ENCODE results near the gene TAOK1.
A peak's percentile ranks its signal among the peaks of the same experiment; 100 is the strongest.
"Not testable (repeated sequence)": the region's sequence is repeated elsewhere in the genome, so short reads cannot be mapped to it uniquely, and the experiment has no call there.

Gene TAOK1

DNA sequence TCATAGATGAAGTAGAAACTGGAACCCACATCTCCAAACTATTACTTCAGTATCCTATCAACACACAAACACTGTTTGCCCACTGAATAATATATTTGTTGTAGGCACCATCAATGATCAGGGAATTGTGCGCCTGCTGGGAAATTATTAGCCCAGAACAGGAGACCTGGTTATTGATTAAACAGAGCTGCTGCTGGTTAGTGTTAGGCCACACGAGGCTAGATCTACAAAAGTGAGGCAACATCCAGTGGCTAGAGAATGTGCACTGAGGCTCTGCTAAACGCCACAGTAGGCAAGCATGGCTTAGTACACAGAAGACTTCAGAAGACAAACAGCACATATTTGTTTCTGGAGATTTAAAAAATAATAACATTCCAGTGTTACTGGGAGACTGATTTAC lies 165.7 kb downstream of the TAOK1 start:
- DNase-seq = no peak

DNA sequence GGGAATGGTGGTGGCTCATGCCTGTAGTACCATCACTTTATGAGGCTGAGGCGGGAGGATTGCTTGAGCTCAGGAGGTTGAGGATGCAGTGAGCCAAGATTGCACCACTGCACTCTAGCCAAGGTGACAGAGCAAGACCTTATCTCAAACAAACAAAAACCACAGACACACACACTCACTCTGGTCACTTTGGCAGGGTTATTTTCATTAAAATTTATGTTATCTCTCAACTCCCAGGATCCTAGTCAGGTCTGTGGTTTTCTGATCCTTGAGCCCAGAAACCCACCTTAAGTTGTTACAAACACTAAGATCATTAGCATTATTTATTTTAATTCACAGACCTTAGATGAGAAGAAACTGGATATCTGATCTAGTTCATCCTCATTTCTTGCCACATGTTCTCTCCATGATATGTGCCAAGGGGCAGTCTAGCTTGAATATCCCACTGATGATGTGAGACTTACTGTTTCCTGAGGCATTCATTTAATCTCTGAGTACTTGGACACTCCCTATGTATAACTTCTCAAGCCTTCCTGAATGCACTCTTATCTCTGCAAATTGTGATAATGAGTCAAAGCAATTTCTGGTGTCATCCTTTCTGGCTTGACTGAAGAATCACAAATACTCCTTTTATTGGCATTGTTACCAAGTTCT lies 167.0 kb downstream of the TAOK1 start:
- no peak for DNase-seq

DNA sequence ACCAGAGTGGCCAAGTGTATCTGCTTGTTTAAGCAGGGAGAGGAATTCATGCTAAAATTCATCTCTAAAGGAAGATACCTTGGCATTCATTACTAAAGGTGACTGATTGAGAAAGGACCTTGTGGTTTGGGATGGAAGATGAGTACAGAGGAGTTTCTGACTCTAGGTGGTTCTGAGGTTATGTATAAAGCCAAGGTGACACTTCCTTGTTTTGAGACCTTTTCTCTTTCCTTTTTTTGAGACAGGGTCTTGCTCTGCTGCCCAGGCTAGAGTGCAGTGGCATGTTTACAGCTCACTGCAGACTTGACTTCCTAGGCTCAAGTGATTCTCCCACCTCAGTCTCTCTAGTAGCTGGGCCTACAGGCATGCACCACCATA lies 167.6 kb downstream of the TAOK1 start:
- DNase-seq = no peak

DNA sequence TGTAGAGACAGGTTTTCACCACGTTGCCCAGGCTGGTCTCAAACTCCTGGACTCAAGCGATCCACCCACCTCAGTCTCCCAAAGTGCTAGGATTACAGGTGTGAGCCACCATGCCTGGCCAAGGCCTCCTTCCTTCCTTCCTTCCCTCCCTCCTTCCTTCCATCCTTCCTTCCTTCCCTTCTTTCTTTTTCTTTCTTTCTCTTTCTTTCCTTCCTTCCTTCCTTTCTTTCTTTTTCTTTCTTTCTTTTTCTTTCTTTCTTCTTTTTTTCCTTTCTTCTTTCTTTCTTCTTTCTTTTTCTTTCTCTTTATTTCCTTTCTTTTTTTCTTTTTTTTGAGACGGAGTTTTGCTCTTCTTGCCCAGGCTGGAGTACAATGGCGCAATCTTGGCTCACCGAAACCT lies 168.0 kb downstream of the TAOK1 start:
- not testable (repeated sequence) for DNase-seq

DNA sequence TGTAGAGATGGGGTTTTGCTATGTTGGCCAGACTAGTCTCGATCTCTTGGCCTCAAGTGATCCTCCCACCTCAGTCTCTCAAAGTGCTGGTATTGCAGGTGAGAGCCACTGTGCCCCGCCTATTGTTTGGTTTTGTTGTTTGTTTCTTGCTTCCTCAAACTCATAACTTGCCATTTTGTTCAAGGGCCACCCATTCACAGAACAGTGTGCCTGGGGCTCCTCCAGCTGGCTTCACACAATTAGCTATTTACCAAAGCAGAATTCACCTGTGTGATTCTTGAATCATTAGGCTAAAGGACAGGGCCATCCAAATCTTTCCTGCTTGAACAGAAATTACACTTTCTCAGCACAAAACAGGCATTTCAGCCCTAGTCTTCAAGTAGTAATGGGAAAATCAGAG lies 169.5 kb downstream of the TAOK1 start:
- no peak for DNase-seq

DNA sequence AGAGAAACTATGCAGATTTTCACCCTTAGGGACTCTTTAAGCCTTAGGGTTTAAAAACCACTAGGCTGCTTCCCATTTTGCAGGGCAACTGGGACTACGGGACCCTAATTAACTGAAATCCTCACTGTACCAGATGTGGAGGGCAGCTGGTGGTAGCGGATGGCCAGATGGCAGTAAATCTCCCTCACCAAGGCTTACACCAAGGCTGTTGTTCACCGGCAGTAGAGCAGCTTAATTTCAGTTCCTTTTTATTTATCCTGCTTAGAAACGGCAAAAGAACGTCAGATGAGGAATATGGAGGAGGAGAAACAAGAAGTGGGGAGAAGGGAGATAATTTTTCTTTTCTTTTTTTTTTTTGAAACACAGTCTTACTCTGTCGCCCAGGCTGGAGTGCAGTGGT lies 170.2 kb downstream of the TAOK1 start:
- DNase-seq = peak; percentile 14

DNA sequence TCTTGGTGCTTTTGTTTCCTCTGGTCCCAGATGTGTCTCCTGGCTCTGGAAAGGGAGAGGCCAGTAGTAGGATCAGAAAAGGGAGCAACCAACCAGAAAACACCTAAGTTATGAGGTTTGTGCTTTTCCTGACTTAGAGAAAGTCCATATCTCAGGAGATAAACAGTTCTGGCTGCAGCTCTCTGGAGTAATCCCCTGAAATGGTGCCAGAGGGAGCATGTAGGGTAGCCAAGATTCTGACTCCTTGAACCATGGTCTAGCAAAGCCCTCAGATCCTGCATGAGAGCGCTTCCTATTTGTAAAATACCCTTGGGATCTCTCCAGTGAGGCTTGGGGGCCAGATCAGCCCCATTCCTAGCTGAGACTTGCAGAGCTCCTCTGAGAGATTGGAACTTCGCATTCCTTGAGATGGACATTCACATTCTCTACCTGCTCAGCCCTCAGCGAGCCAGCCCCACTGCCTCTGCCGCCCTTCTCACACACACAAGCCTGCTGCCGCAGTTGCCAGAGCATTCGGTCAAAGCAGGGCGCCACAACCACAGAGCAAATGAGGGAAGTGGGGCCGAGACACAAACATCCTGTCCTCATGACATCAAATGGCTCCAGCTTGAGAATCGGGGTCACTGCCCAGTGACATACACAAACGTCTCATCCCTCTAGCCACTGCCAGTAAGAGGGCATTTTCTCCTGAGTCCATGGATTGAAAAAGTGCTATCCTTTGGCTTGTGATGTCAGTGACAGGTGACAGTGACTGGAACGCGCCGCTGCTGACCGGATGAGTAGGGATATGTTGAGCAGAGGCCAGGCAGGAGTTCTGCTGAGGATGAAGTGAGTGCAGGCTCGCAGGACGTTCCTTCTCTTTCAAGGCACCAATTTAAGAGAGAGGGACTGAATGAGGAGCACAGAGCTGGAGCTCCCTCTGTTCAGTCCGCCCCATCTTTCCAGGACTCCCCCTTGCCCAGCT lies 171.7 kb downstream of the TAOK1 start:
- peak; percentile 15 for DNase-seq

DNA sequence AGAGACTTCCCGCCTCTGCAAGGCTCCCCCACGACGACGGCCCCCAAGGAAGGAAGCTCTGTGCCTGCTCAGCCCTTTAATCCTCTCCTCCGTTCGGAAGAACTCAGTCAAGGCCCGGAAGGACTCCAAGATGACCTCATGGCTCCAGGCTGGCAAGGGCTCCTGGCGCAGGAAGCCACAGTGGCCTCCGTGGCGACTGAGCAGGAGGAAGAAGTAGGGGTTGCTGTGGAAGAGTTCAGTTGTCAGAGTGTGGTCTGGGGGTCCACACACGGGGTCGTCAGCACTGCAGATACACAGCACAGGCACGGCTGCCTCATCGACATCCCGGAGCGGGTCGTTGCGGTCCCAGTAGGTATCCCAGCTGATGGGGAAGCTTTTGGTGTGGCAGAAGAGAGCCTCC lies 172.5 kb downstream of the TAOK1 start:
- DNase-seq = no peak

DNA sequence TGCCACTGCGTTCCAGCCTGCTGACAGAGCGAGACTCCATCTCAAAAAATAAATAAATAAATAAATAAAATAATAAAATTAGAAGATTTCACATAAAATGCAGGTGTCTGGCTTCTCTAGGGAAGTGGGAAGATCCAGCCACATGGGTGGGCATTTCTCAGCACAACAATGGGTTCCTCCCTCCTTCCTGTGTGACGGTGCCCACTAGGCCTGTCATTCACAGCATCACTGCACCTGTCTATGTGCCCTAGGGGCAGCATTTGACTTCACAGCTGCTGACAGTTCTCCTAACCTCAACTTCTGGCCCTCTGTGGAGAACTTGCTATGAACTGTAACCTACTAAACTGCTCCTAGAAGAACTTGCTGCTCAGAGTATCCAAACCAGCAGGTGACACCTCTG lies 173.7 kb downstream of the TAOK1 start:
- no peak for DNase-seq

DNA sequence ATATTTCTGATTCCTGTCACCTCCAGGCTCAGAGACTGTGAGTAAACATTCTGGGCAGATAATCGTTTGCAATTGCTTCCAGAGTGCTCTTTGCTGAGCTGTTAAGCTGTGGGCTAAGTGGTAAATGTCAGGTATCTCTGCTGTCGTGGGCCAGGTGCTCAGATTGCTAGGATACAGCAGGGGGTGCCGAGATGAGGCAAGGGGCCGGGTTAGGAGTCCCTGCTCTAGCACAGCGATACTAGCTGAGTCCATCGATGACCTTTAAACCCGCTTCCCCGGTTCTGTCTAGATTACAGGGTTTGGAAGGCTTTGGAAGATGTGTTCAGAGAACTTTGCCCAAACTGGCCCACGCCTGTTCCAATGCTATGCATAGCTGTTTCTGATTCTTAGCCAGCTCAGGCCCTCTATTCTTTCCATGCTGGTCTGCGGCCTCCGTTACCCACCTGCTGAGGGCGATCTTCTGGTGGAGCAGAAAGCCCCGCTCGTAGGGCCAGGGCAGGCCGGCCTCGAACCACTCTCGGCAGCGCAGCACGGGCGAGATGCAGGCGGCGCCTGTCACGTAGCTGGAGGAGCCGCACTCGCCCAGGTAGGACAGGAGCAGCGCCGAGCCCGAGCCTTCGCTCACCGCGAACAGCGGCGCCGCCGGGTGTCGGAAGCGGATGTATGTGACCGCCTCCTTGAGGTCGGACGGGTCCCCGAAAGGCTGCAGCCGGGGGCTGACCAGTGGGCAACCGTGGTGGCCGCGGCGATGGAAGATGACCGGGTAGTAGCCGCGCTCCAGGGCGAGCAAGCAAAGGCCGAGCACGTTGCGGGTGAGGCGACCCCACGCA lies 175.7 kb downstream of the TAOK1 start:
- no peak for DNase-seq

DNA sequence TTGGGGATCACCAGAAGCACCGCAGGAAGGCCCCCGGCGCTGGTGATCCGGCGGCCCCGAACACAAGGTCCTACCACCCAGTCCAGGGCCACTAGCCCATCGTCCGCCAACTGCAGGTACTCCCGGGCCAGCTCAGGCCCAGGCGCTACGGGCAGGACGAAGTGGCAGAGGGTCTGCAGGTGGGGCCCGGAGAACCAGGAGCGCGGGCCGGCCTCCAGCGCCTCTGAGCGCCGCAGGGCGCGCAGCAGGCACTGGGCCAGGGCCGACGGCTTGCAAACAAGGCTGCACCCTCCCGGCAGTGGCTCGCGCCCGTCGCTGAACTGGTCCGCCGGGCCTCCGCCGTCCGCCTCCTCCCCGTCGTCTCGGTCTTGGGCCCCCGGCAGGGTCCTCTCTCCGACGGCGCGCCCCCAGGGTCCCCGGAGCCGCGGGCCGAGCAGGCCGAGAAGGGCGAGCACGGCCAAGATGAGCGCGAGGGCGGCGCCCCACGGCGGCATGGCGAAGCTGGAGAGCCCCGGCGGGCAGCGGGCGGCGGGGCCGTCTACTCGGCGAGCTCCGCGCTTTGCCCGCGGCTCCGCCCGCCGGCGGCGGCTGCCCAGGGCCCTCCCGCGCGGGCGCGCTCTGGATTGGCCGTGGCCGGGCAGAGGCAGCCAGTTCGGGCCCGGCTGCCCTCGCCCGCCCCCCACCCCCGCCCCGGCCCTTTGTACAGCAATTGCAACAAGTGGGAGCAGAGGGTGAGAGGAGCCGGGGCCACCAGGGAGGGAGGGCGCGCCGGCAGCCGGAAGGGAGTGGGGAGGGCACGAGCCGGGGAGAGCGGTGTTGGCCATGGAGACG lies 176.5 kb downstream of the TAOK1 start, which contains the start of gene ABHD15:
ABHD15 (minus strand) TSS at position 565 of the 831 bp plus-strand sequence; CDS start at position 494, 71 bp downstream.
- DNase-seq = peak; percentile 69

DNA sequence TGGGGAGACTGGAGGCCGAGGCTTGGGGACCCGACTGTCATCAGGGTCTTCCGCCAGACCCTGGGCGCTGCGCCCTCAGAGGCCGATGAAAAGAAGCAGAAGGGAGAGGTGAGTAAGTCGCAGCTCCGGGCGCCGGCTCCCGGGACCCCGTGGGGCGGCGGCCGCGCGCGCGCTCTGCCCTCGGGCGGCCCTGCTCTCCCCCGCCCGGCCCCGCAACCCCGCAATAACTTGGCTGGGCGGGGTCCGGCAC lies 177.1 kb downstream of the TAOK1 start:
- no peak for DNase-seq

DNA sequence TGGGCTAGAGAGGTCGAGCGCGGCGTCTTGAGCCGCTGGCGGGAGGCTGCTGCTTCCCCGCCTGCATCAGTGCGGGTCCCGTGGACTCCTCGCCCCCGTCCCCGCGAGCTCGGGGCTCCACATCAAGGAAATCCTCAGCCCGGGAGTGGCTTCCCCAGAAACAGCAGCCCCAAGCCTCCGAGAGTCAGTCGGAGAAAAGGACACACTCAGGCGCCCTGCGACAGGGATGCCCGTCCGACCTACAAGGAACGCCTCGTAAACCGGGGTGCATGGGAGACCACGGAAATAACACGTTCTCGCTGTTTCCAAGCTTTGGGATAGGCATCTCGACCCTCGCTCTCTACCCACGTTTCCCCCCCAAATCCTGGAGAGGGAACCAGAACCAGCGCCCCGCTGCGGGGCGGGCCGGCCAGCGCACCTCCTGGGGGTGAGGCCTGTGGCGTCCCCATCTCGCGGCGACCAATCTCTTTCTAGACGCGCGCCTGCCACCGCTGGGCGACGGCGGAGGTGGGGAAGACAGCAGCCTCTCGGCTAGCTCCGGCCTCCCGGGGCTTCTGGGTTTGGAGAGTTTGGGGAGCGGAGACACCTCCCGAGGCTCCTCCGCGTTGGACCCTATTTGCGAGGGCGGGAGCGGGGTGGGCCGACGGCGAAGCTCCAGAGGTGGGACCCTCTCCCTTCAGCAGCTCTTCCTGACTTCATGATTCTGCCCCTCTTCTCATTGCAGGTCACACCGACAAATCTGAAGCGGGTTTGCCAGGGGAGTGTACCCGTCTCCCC lies 177.6 kb downstream of the TAOK1 start:
- DNase-seq = peak; percentile 51

DNA sequence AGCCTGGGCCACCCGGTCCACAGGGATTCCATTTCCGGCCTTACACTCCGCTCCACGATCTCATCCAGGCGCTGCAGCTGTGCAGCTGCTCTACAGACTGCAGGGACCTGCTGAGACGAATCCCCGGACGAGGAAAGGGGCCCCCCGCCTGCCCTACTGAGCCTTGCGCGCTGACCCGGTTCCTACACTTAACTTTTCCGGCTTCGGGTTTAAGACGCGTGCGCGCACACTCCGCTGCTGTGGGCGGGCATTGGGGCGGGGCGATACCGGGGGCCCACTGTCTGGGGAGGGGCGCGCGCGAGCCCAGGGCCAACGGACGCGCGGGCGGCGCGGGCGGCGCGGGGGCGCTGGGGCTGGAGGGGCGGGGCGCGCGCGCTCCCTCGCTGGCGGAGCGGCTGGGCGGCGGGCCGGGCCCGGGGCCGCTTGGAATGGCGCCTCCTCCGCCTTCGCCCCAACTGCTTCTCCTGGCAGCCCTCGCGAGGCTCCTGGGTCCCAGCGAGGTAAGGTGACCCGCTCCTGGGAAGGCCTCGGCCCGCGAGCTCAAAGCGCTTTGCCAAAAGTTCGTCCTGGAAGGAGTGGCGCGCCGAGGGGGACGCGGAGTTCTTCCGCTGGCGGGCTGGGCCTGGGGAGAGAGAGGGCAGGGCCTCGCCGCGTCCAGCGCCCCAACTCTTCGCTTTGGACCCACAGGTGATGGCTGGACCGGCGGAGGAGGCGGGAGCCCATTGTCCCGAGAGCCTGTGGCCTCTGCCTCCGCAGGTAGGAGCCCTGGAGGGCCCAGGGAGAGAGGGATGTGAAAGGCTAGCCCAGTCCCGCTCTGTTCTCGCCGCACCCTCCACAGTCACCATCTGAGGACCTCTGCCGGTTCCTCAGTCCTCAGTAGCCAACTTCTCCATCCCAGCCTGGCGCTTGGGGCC lies 178.4 kb downstream of the TAOK1 start, which contains the start of gene TP53I13:
TP53I13 (plus strand) TSS at position 371 of the 914 bp plus-strand sequence; CDS start at position 429, 58 bp downstream.
- DNase-seq = peak; percentile 84

DNA sequence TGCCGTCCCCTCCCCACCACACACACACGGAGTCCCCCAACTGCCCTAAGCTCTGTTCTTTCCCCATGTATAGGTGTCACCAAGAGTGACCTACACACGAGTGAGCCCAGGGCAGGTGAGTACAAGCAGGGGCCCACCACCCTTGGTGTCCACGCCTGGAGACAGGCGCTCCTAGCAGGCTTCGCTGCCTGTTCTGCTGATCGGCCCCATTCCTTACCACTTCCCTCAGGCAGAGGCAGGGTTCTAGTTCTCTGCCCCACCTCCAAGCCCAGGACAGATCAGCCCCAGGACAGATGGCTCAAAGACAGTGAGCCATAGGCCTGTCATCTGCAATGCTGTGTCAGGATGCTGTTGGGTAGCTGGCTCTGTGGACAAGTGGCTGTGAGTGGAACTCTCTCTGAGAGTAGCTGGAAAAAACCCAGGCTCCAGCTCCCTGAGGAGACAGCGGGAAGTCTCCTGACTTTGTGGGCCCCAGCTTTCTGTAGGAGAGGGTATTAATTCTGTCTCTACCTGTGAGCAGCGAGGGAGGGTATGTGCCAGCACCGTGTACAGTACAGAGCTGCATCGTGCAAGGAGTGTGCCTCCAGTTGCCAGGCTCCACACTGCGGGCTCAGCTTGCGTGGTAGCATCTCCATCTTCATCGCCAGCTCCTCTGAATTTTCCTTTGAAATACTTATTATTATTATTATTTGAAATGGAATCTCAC lies 179.2 kb downstream of the TAOK1 start:
- no peak for DNase-seq

DNA sequence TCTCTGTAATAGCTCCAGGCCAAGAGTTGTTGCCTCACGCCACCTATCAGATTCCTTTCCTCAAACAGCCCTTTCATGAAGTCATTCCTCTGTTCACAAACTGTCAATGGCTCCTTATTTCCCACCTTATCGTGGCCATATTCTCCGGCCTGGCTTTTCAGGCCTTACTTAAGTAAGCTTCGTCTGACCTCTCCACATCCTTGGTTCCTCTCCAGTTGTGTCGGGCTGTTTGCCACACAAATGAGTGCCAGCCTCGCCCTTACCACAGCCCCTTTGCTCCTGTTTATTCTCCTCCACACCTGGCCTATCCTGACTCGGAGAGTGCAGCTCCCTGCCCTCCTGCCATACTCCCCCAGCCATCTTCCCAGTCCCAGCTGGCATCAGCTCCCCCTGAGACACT lies 180.4 kb downstream of the TAOK1 start:
- DNase-seq = no peak

DNA sequence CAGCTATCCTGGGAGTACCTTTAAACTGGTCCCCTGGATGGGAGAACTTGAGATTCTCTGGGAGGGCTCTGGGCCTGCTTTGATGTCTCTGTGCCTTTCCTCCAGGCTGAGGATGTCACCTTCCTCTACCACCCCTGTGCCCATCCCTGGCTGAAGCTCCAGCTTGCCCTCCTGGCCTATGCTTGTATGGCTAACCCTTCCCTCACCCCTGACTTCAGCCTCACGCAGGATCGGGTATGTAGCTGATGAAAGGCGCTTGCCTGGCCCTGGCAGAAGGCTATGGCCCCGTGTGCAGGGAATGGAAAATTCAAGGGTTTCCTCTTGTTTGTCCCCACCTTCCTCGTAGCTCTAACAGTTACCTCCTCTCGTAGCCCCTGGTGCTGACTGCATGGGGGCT lies 181.3 kb downstream of the TAOK1 start:
- no peak for DNase-seq

DNA sequence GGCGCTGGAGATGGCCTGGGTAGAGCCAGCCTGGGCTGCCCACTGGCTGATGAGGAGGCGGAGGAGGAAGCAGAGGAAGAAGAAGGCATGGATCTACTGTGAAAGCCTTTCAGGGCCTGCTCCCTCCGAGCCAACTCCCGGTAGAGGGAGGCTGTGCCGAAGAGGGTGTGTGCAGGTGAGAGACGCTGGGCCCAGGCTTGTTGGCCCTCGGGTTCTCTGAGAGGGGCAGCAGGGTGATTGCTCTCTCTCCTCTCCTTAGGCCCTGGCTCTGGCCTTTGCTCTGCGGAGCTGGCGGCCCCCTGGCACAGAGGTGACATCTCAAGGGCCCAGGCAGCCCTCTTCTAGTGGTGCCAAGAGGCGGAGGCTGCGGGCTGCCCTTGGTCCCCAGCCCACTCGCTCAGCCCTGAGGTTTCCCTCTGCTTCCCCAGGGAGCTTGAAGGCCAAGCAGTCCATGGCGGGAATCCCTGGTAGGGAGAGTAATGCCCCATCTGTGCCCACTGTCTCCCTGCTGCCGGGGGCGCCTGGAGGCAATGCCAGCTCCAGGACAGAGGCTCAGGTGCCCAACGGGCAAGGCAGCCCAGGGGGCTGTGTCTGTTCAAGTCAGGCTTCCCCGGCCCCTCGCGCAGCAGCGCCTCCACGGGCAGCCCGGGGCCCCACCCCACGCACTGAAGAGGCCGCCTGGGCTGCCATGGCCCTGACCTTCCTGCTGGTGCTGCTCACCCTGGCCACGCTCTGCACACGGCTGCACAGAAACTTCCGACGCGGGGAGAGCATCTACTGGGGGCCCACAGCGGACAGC lies 181.9 kb downstream of the TAOK1 start:
- DNase-seq = no peak
